ENCODE measurements around the gene DPY19L3. TPM values are rescaled to one million over a fixed set of nuclear protein-coding genes. Genes with fewer than 3 reads are reported as not detected.

DPY19L3 gene
- total RNA-seq, 1 experiment from 2014 or later: 27.8 TPM

DNA sequence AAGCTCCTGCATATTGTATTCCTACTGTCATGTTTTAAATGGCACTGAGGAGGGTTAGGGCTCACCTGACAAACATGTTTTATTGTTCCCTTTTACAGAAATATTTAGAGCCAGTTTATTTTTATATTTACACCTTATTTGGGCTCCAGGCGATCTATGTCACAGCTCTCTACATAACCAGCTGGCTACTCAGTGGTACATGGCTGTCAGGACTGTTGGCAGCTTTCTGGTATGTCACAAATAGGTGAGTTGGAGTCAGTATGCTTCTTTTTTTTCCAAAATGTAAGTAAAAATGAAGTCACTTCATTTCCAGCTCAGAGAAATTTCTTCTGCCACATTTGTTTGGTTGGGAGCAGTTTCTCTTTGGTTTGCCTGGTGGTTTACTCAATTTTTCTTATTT lies 31.5 kb downstream of the DPY19L3 start:
- H3K4me1 ChIP-seq (ENCODE audit: control insufficient read depth, insufficient read depth, low read length): no peaks in the 10 kb centered on the region
- in situ Hi-C loops (cut with HindIII; ENCODE audit: low pct_unique_long_range_greater_than_20kb, low sequenced_read_pairs): no loop called here
- TF ChIP-seq, protein P1, sequence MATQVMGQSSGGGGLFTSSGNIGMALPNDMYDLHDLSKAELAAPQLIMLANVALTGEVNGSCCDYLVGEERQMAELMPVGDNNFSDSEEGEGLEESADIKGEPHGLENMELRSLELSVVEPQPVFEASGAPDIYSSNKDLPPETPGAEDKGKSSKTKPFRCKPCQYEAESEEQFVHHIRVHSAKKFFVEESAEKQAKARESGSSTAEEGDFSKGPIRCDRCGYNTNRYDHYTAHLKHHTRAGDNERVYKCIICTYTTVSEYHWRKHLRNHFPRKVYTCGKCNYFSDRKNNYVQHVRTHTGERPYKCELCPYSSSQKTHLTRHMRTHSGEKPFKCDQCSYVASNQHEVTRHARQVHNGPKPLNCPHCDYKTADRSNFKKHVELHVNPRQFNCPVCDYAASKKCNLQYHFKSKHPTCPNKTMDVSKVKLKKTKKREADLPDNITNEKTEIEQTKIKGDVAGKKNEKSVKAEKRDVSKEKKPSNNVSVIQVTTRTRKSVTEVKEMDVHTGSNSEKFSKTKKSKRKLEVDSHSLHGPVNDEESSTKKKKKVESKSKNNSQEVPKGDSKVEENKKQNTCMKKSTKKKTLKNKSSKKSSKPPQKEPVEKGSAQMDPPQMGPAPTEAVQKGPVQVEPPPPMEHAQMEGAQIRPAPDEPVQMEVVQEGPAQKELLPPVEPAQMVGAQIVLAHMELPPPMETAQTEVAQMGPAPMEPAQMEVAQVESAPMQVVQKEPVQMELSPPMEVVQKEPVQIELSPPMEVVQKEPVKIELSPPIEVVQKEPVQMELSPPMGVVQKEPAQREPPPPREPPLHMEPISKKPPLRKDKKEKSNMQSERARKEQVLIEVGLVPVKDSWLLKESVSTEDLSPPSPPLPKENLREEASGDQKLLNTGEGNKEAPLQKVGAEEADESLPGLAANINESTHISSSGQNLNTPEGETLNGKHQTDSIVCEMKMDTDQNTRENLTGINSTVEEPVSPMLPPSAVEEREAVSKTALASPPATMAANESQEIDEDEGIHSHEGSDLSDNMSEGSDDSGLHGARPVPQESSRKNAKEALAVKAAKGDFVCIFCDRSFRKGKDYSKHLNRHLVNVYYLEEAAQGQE (IDR thresholded peaks at IDR 0.05; ENCODE audit: insufficient read depth in 1 of 2, low read depth in 2 of 2, low read length in 1 of 2): no peak
- TF ChIP-seq POLR2AphosphoS5 (IDR thresholded peaks at IDR 0.05; ENCODE audit: low read depth, low read length) (no peak), TCF7L2 (IDR thresholded peaks at IDR 0.05; ENCODE audit: low read depth, low read length) (no peak), SIN3A (IDR thresholded peaks at IDR 0.05; ENCODE audit: borderline replicate concordance, insufficient read depth, low read depth, low read length) (no peak)
- TF ChIP-seq, protein P2, sequence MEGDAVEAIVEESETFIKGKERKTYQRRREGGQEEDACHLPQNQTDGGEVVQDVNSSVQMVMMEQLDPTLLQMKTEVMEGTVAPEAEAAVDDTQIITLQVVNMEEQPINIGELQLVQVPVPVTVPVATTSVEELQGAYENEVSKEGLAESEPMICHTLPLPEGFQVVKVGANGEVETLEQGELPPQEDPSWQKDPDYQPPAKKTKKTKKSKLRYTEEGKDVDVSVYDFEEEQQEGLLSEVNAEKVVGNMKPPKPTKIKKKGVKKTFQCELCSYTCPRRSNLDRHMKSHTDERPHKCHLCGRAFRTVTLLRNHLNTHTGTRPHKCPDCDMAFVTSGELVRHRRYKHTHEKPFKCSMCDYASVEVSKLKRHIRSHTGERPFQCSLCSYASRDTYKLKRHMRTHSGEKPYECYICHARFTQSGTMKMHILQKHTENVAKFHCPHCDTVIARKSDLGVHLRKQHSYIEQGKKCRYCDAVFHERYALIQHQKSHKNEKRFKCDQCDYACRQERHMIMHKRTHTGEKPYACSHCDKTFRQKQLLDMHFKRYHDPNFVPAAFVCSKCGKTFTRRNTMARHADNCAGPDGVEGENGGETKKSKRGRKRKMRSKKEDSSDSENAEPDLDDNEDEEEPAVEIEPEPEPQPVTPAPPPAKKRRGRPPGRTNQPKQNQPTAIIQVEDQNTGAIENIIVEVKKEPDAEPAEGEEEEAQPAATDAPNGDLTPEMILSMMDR (IDR thresholded peaks at IDR 0.05): no peak
- BruUV-seq (replicated peaks): no TSS peak
- peaks cover 6% of the 10 kb centered on the region; the same call in 1 of the 2 replicates for H3K36me3 ChIP-seq (ENCODE audit: control insufficient read depth, insufficient read depth, low read length)
- no peak overlapping the region for H3K4me3 ChIP-seq (ENCODE audit: low read depth in 2 of 2, low read length in 2 of 2)
- ChIA-PET POLR2A (no interaction called here), CTCF (no interaction called here)
- no peak for ATAC-seq
- intact Hi-C loops (cut with micrococcal nuclease; ENCODE audit: unreplicated experiment): no loop called here
- no peak for DNase-seq (ENCODE audit: low read depth, low spot score)
- no peaks in the 10 kb centered on the region for H3K27me3 ChIP-seq (ENCODE audit: control insufficient read depth, insufficient read depth, low read length)
- no peaks in the 10 kb centered on the region for H3K9me3 ChIP-seq (ENCODE audit: control insufficient read depth, insufficient read depth, low read depth, low read length)
- no peak overlapping the region for H3K27ac ChIP-seq (ENCODE audit: low read length)

DNA sequence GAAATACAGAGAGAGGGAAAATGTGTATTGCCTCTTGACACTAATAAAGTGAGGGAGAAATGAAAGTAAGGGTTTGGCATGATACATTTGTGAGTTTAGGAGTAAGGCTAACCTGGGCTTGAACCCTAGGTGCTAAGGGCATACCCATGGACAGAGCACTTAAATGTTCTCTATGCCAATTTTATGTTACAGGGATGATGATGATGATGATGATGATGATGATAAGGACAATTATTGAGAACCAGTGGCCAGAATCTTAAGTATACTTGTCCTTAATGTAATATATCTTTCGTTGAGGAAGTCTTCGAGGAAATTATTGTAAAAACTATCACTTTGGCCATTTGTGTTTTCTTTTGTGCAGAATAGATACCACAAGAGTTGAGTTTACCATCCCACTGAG lies 33.2 kb downstream of the DPY19L3 start:
- in situ Hi-C loops (cut with HindIII; ENCODE audit: low pct_unique_long_range_greater_than_20kb, low sequenced_read_pairs): no loop called here
- POLR2A ChIA-PET: no interaction called here

More for the DNA sequence above, 33.2 kb downstream of the DPY19L3 start:
- no peak for ATAC-seq
- Histone ChIP-seq H3K27ac (ENCODE audit: low read length) (no peak overlapping the region), H3K4me3 (ENCODE audit: low read depth in 2 of 2, low read length in 2 of 2) (no peak overlapping the region), H3K27me3 (ENCODE audit: control insufficient read depth, insufficient read depth, low read length) (no peaks in the 10 kb centered on the region), H3K4me1 (ENCODE audit: control insufficient read depth, insufficient read depth, low read length) (no peaks in the 10 kb centered on the region), H3K36me3 (ENCODE audit: control insufficient read depth, insufficient read depth, low read length) (peaks cover 6% of the 10 kb centered on the region; the same call in 1 of the 2 replicates), H3K9me3 (ENCODE audit: control insufficient read depth, insufficient read depth, low read depth, low read length) (no peaks in the 10 kb centered on the region)
- CTCF ChIA-PET: no interaction called here
- intact Hi-C loops (cut with micrococcal nuclease; ENCODE audit: unreplicated experiment): no loop called here
- BruUV-seq (replicated peaks): no TSS peak
- TF ChIP-seq, protein P2 (IDR thresholded peaks at IDR 0.05): no peak
- no peak for TF ChIP-seq SIN3A (IDR thresholded peaks at IDR 0.05; ENCODE audit: borderline replicate concordance, insufficient read depth, low read depth, low read length)
- TF ChIP-seq TCF7L2 (IDR thresholded peaks at IDR 0.05; ENCODE audit: low read depth, low read length): no peak
- TF ChIP-seq, protein P1 (IDR thresholded peaks at IDR 0.05; ENCODE audit: insufficient read depth in 1 of 2, low read depth in 2 of 2, low read length in 1 of 2): no peak
- no peak for TF ChIP-seq POLR2AphosphoS5 (IDR thresholded peaks at IDR 0.05; ENCODE audit: low read depth, low read length)
- DNase-seq (ENCODE audit: low read depth, low spot score): no peak
